ENCODE data around the gene CACNB4. TPM values are rescaled to one million over a fixed set of nuclear protein-coding genes. Genes with fewer than 3 reads are reported as not detected.

Gene CACNB4
- total and polyA plus RNA-seq, 10 of the 15 experiments (the other 5 are each of a cell fraction or from before 2014, with no cell fraction given), result 2.0 to 21.6 (median 9.3) TPM

GRCh38 chr2:151967829-151968722 is 130.8 kb downstream of the CACNB4 start (continued):
- TF ChIP-seq, protein P1, sequence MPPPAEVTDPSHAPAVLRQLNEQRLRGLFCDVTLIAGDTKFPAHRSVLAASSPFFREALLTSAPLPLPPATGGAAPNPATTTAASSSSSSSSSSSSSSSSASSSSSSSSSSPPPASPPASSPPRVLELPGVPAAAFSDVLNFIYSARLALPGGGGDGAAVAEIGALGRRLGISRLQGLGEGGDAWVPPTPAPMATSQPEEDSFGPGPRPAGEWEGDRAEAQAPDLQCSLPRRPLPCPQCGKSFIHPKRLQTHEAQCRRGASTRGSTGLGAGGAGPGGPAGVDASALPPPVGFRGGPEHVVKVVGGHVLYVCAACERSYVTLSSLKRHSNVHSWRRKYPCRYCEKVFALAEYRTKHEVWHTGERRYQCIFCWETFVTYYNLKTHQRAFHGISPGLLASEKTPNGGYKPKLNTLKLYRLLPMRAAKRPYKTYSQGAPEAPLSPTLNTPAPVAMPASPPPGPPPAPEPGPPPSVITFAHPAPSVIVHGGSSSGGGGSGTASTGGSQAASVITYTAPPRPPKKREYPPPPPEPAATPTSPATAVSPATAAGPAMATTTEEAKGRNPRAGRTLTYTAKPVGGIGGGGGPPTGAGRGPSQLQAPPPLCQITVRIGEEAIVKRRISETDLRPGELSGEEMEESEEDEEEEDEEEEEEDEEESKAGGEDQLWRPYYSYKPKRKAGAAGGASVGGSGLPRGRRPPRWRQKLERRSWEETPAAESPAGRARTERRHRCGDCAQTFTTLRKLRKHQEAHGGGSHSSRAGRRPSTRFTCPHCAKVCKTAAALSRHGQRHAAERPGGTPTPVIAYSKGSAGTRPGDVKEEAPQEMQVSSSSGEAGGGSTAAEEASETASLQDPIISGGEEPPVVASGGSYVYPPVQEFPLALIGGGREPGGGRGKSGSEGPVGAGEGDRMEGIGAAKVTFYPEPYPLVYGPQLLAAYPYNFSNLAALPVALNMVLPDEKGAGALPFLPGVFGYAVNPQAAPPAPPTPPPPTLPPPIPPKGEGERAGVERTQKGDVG (CRISPR knock-in tag; IDR thresholded peaks at IDR 0.05), result no peak
- TF ChIP-seq SRF (IDR thresholded peaks at IDR 0.05; ENCODE audit: low read depth in 2 of 2, low read length in 2 of 2) (no peak), HDAC6 (IDR thresholded peaks at IDR 0.05; ENCODE audit: unreplicated experiment) (no peak), SMAD5 (IDR thresholded peaks at IDR 0.05; ENCODE audit: low read depth) (no peak), FOXK2 (IDR thresholded peaks at IDR 0.05) (no peak)

DNA sequence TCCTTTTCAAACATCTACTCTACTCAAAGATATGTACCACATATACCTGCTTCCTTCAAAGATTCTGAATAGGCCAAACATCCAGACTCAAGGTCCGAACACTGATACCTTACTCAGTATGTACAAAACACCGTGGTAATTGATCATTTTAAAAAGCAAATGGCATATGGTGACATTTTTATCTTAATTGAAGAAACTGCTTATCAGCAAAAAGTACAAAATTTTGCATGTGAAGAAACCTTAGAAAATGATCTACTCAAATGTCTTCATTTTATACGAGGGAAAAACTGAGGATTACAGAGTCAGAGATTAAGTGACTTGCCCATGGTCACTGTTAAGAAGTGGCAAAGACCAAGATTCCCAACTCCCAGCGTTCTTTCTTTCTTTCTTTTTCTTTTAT is 133.0 kb downstream of the CACNB4 start:
- Histone ChIP-seq H3K9me3 (replicated peaks; ENCODE audit: control insufficient read depth, insufficient read depth, low read length) (no peaks in the 10 kb centered on the region), H3K79me2 (ENCODE audit: control insufficient read depth, insufficient read depth, low read length) (no peaks in the 10 kb centered on the region), H3K4me3 (no peak overlapping the region), H3K27me3 (replicated peaks in 1 of 2; ENCODE audit: control insufficient read depth in 2 of 2, insufficient read depth in 2 of 2, low read length in 1 of 2) (no peaks in the 10 kb centered on the region; a peak in 1 of 4 replicates), H3K4me2 (ENCODE audit: control insufficient read depth, insufficient read depth) (no peak overlapping the region), H3K4me1 (ENCODE audit: control insufficient read depth, insufficient read depth, low read length) (no peaks in the 10 kb centered on the region), H3K9ac (ENCODE audit: control insufficient read depth, insufficient read depth, low read length) (no peak overlapping the region), H3K27ac (ENCODE audit: control insufficient read depth, insufficient read depth) (no peak overlapping the region), H3K36me3 (ENCODE audit: control insufficient read depth in 2 of 2, insufficient read depth in 2 of 2, low read length in 1 of 2) (no peaks in the 10 kb centered on the region), H4K20me1 (ENCODE audit: control insufficient read depth, insufficient read depth) (no peaks in the 10 kb centered on the region), H2AFZ (ENCODE audit: control insufficient read depth, low read depth, low read length) (no peak overlapping the region)
- ChIA-PET SMC1A (ENCODE audit: uncharacterized antibody, unreplicated experiment) (interaction anchor here (0.7 kb wide), 1 partner anchor 12 kb away, joined by 4 read pairs; no protein-coding TSS in a partner anchor), RAD21 (ENCODE audit: unreplicated experiment) (no interaction called here), POLR2A (no interaction called here), CTCF (interaction anchor here (1.1 to 1.4 kb wide), 2 partner anchors 12 to 13 kb away, joined by 3 to 5 read pairs; no protein-coding TSS in a partner anchor)
- intact Hi-C loops (cut with micrococcal nuclease; ENCODE audit: unreplicated experiment), result no loop called here
- in situ Hi-C loops (cut with MboI), result no loop called here
- FAIRE-seq, result no peak
- no TSS peak for BruUV-seq (replicated peaks)
- 69% methylated on average over 4 of the region's 4 CpGs for WGBS (ENCODE audit: insufficient coverage, insufficient replicate concordance, low lambda C conversion rate, missing lambda C conversion rate)
- no peak for DNase-seq (ENCODE audit: low read depth, low spot score)
- ATAC-seq, result no peak
- no peak for TF ChIP-seq MAX (IDR thresholded peaks at IDR 0.05; ENCODE audit: low read depth, low read length)
- no peak for TF ChIP-seq CBFB (IDR thresholded peaks at IDR 0.05; ENCODE audit: low read depth)
- no peak for TF ChIP-seq BACH1 (IDR thresholded peaks at IDR 0.05; ENCODE audit: borderline replicate concordance)
- no peak for TF ChIP-seq JUND (IDR thresholded peaks at IDR 0.05; ENCODE audit: low read depth, low read length)
- TF ChIP-seq FOS (IDR thresholded peaks at IDR 0.05; ENCODE audit: borderline replicate concordance, extremely low read depth, insufficient read length), result no peak
- TF ChIP-seq, protein P2, sequence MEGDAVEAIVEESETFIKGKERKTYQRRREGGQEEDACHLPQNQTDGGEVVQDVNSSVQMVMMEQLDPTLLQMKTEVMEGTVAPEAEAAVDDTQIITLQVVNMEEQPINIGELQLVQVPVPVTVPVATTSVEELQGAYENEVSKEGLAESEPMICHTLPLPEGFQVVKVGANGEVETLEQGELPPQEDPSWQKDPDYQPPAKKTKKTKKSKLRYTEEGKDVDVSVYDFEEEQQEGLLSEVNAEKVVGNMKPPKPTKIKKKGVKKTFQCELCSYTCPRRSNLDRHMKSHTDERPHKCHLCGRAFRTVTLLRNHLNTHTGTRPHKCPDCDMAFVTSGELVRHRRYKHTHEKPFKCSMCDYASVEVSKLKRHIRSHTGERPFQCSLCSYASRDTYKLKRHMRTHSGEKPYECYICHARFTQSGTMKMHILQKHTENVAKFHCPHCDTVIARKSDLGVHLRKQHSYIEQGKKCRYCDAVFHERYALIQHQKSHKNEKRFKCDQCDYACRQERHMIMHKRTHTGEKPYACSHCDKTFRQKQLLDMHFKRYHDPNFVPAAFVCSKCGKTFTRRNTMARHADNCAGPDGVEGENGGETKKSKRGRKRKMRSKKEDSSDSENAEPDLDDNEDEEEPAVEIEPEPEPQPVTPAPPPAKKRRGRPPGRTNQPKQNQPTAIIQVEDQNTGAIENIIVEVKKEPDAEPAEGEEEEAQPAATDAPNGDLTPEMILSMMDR (IDR thresholded peaks at IDR 0.05 in 2 of 3, conservative IDR thresholded peaks at IDR 0.05 in 1 of 3; ENCODE audit: control insufficient read depth in 2 of 3, extremely low read depth in 1 of 3, insufficient read depth in 1 of 3, low read depth in 3 of 3, low read length in 3 of 3), result no peak
- TF ChIP-seq E2F4 (IDR thresholded peaks at IDR 0.05; ENCODE audit: low read depth, low read length), result no peak
- no peak for TF ChIP-seq SRF (IDR thresholded peaks at IDR 0.05; ENCODE audit: low read depth in 2 of 2, low read length in 2 of 2)
